Mesendoderm (in vitro differentiated cells): ENCODE data around the gene FREM1.
"Not testable (repeated sequence)": the region's sequence is repeated elsewhere in the genome, so short reads cannot be mapped to it uniquely, and the experiment has no call there.

Source experiments
- DNase-seq: peaks from one replicate; pipeline ENCODE4 v3.0.0; 2013
- H2AK5ac ChIP-seq: 2 replicates; pipeline ENCODE4 v1.6.1; 2013; ENCODE audit warnings: low read length, inconsistent platforms
- H2BK120ac ChIP-seq: 2 replicates; pipeline ENCODE4 v1.6.1; 2013; ENCODE audit warnings: low read depth, mild to moderate bottlenecking, low read length, moderate library complexity, mixed read lengths
- H2BK15ac ChIP-seq: replicated peaks from 2 replicates; pipeline ENCODE4 v1.6.1; 2013; ENCODE audit warnings: low read depth, mild to moderate bottlenecking, moderate library complexity
- H2BK5ac ChIP-seq: 2 replicates; pipeline ENCODE4 v1.6.1; 2013; ENCODE audit warnings: low read length, inconsistent platforms
- H3K18ac ChIP-seq: 2 replicates; pipeline ENCODE4 v1.6.1; 2013; ENCODE audit warnings: mild to moderate bottlenecking, low read length, mixed read lengths
- H3K23ac ChIP-seq: one replicate; pipeline ENCODE4 v1.6.1; 2013; ENCODE audit warnings: low read length
- H3K27ac ChIP-seq: 2 replicates; pipeline ENCODE4 v1.5.1; 2013; ENCODE audit warnings: low read depth, mild to moderate bottlenecking, inconsistent platforms, low read length, moderate library complexity
- H3K27me3 ChIP-seq: 2 replicates; pipeline ENCODE4 v1.6.1; 2013; ENCODE audit warnings: low read length, control low read depth, mild to moderate bottlenecking, inconsistent platforms; ENCODE audit not compliant: insufficient read depth, poor library complexity
- H3K36me3 ChIP-seq: 2 replicates; pipeline ENCODE4 v1.6.1; 2013; ENCODE audit warnings: low read length, inconsistent platforms; ENCODE audit not compliant: control insufficient read depth, insufficient read depth
- H3K4ac ChIP-seq: one replicate; pipeline ENCODE4 v1.6.1; 2013; ENCODE audit warnings: low read depth, mild to moderate bottlenecking, low read length, moderate library complexity
- H3K4me1 ChIP-seq: 2 replicates; pipeline ENCODE4 v1.6.1; 2013; ENCODE audit warnings: low read depth, low read length, inconsistent platforms; ENCODE audit not compliant: control insufficient read depth
- H3K4me2 ChIP-seq: 2 replicates; pipeline ENCODE4 v1.6.1; 2013; ENCODE audit warnings: low read length
- H3K4me3 ChIP-seq: 2 replicates; pipeline ENCODE4 v1.5.1; 2013; ENCODE audit warnings: mild to moderate bottlenecking, low read length
- H3K56ac ChIP-seq: one replicate; pipeline ENCODE4 v1.6.1; 2013; ENCODE audit warnings: low read length
- H3K79me1 ChIP-seq: 2 replicates; pipeline ENCODE4 v1.6.1; 2013; ENCODE audit warnings: low read length, inconsistent platforms
- H3K79me2 ChIP-seq: 2 replicates; pipeline ENCODE4 v1.6.1; 2013; ENCODE audit warnings: mild to moderate bottlenecking, low read length; ENCODE audit not compliant: control insufficient read depth, insufficient read depth
- H3K9ac ChIP-seq: 2 replicates; pipeline ENCODE4 v1.6.1; 2013; ENCODE audit warnings: low read length, inconsistent platforms
- H4K5ac ChIP-seq: one replicate; pipeline ENCODE4 v1.6.1; 2013; ENCODE audit warnings: low read length
- H4K8ac ChIP-seq: one replicate; pipeline ENCODE4 v1.6.1; 2013; ENCODE audit warnings: low read depth, mild to moderate bottlenecking, control low read depth, low read length, moderate library complexity
- WGBS: extraction: QIAGEN DNeasy Blood & Tissue Kit; methylation state at CpG from one replicate; pipeline ENCODE4 v1.1.7; 2013; ENCODE audit warnings: low lambda C conversion rate, missing lambda C conversion rate; ENCODE audit not compliant: insufficient coverage; ENCODE audit errors: extremely low coverage; 5-methylcytosine and 5-hydroxymethylcytosine counted together

FREM1 gene

DNA sequence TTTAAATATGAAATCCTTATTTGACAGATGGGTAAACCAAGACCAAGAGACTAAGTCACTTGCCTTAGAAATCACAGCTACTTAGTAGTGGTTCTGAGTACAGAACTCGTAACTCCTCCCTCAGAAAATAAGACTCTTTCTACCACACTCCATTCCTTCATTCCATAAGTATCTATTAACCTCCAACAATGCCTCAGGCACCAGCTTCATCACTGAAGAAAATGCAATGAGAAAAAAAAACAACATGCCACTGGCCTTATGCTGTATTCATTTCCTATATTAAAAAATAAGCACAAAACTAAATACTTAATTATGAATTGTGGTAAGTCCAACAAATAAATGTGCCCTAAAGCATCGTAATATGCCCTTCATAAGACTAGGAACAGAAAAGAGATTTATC lies 13.5 kb upstream of the FREM1 start:
- Histone ChIP-seq H2BK15ac (no peak overlapping the region), H3K4me3 (no peak overlapping the region), H3K23ac (no peak overlapping the region), H3K9ac (no peak overlapping the region), H4K5ac (no peak overlapping the region), H2AK5ac (no peak overlapping the region), H3K4me2 (no peak overlapping the region), H3K4me1 (peaks cover 6% of the 10 kb centered on the region), H2BK5ac (no peak overlapping the region), H3K79me1 (no peaks in the 10 kb centered on the region), H4K8ac (no peak overlapping the region), H3K4ac (no peak overlapping the region), H3K79me2 (no peaks in the 10 kb centered on the region), H3K18ac (no peak overlapping the region), H3K27ac (no peak overlapping the region), H3K27me3 (no peaks in the 10 kb centered on the region), H2BK120ac (no peak overlapping the region), H3K56ac (no peak overlapping the region), H3K36me3 (no peaks in the 10 kb centered on the region)
- no peak for DNase-seq
- no CpG with 5 or more reads among the region's 2 CpGs for WGBS

- H3K27ac ChIP-seq, H3K4me2 ChIP-seq, H2BK120ac ChIP-seq, H2AK5ac ChIP-seq, H3K18ac ChIP-seq, H3K36me3 ChIP-seq, H3K4ac ChIP-seq, H3K4me1 ChIP-seq, H2BK5ac ChIP-seq, H4K5ac ChIP-seq, H3K56ac ChIP-seq, H3K79me1 ChIP-seq, H3K23ac ChIP-seq, DNase-seq, H4K8ac ChIP-seq, H3K4me3 ChIP-seq, H3K9ac ChIP-seq, H2BK15ac ChIP-seq, H3K79me2 ChIP-seq, H3K27me3 ChIP-seq: not testable (repeated sequence)
- WGBS = no CpG with 5 or more reads among the region's 3 CpGs
Observed at GRCh38 chr9:14920805-14921204, 10.6 kb upstream of the FREM1 start.

DNA sequence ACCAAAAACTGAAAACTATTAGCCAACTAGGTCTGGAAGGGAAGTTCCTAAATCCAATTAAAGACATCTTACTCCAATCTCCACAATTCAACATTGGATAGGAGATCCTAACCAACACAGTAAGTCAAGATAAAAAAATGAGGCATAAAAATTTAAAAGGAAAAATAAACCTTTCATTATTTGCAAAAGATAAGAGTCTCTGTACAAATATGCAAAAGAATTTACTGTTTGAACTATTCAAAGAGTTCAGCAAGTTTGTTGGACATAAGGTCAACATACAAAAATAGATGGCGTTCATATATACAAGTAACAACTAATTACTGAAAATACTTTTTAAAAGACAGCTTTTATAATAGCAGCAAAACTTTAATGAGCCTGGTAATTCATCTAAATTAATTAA lies 3.1 kb upstream of the FREM1 start:
- H4K8ac ChIP-seq = no peak overlapping the region
- H2BK120ac ChIP-seq = no peak overlapping the region
- no peak overlapping the region for H4K5ac ChIP-seq
- H3K27me3 ChIP-seq = no peaks in the 10 kb centered on the region
- no peak overlapping the region for H2BK15ac ChIP-seq
- H3K4me3 ChIP-seq = no peak overlapping the region
- H3K27ac ChIP-seq = no peak overlapping the region
- H3K4me1 ChIP-seq = peaks cover 6% of the 10 kb centered on the region
- H3K4ac ChIP-seq = no peak overlapping the region
- no peak overlapping the region for H3K23ac ChIP-seq
- H3K18ac ChIP-seq = no peak overlapping the region
- H2BK5ac ChIP-seq = no peak overlapping the region
- no peak for DNase-seq
- no CpG with 5 or more reads among the region's 1 CpG for WGBS
- H3K9ac ChIP-seq = no peak overlapping the region
- H3K4me2 ChIP-seq = no peak overlapping the region
- H3K79me2 ChIP-seq = no peaks in the 10 kb centered on the region
- no peaks in the 10 kb centered on the region for H3K36me3 ChIP-seq
- H3K56ac ChIP-seq = no peak overlapping the region
- H2AK5ac ChIP-seq = no peak overlapping the region
- H3K79me1 ChIP-seq = no peaks in the 10 kb centered on the region

DNA sequence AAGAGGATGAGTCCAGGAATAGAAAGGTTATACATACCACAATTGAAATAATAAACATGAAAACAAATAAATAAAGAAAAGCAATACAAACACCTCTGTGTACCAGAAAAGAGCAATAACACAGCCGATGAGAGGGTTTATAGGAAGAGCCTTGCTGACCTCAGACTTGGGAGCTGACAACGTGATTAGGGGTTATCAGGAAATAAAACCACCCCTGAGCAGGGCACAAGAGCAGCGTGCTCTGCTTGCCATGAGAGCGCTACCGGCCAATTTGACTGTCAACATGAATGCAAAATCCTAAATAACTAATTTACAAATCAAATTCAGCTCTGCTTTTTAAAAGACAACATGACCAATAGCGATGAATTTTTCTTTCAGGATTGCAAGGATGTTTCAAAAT lies 2.6 kb upstream of the FREM1 start:
- H3K79me2 ChIP-seq = no peaks in the 10 kb centered on the region
- H3K79me1 ChIP-seq = no peaks in the 10 kb centered on the region
- no peak overlapping the region for H2BK5ac ChIP-seq
- H3K9ac ChIP-seq = no peak overlapping the region
- H2AK5ac ChIP-seq = no peak overlapping the region
- no peak overlapping the region for H3K4ac ChIP-seq
- H2BK120ac ChIP-seq = no peak overlapping the region
- no peak overlapping the region for H3K27ac ChIP-seq
- no peak overlapping the region for H3K4me3 ChIP-seq
- H2BK15ac ChIP-seq = no peak overlapping the region
- no peak for DNase-seq
- H3K4me1 ChIP-seq = peaks cover 6% of the 10 kb centered on the region
- no CpG with 5 or more reads among the region's 6 CpGs for WGBS
- no peak overlapping the region for H3K56ac ChIP-seq
- no peak overlapping the region for H4K8ac ChIP-seq
- H3K18ac ChIP-seq = no peak overlapping the region
- H3K27me3 ChIP-seq = no peaks in the 10 kb centered on the region
- no peak overlapping the region for H3K4me2 ChIP-seq
- no peaks in the 10 kb centered on the region for H3K36me3 ChIP-seq
- H3K23ac ChIP-seq = no peak overlapping the region
- no peak overlapping the region for H4K5ac ChIP-seq

- peaks cover 9% of the 10 kb centered on the region for H3K4me1 ChIP-seq
- no CpG with 5 or more reads among the region's 2 CpGs for WGBS
- H2BK120ac ChIP-seq = no peak overlapping the region
- H3K23ac ChIP-seq = no peak overlapping the region
- no peak overlapping the region for H3K4ac ChIP-seq
- DNase-seq = no peak
- H3K79me2 ChIP-seq = no peaks in the 10 kb centered on the region
- H3K27me3 ChIP-seq = no peaks in the 10 kb centered on the region
- no peak overlapping the region for H2BK15ac ChIP-seq
- H3K4me3 ChIP-seq = no peak overlapping the region
- H2BK5ac ChIP-seq = no peak overlapping the region
- no peak overlapping the region for H2AK5ac ChIP-seq
- no peak overlapping the region for H3K18ac ChIP-seq
- no peaks in the 10 kb centered on the region for H3K79me1 ChIP-seq
- no peak overlapping the region for H3K4me2 ChIP-seq
- no peaks in the 10 kb centered on the region for H3K36me3 ChIP-seq
- H4K5ac ChIP-seq = no peak overlapping the region
- no peak overlapping the region for H3K56ac ChIP-seq
- H3K9ac ChIP-seq = no peak overlapping the region
- H4K8ac ChIP-seq = no peak overlapping the region
- no peak overlapping the region for H3K27ac ChIP-seq
Observed at GRCh38 chr9:14911046-14911445, 818 bp upstream of the FREM1 start.

DNA sequence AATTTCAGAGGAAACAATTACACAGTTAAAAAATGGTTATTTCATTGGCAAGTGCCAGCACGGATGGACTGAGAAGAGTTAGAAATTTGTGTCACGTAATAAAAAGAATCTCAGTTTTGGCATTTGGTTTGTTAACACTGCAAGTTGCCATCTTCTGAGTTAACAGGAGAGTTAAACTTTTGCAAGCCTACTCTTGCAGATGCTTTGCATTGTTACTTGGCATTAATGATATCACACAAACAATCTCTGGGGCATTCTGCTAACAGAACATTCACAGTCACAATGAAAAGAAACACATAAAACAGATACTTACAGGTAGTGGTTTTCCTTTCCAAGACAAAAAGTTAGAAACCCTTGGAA lies 647 bp downstream of the FREM1 start:
- Histone ChIP-seq H3K4me3 (no peak overlapping the region), H3K27me3 (no peaks in the 10 kb centered on the region), H3K4me1 (peaks cover 9% of the 10 kb centered on the region), H2BK120ac (no peak overlapping the region), H3K79me2 (no peaks in the 10 kb centered on the region), H4K8ac (no peak overlapping the region), H3K18ac (no peak overlapping the region), H2BK15ac (no peak overlapping the region), H3K27ac (no peak overlapping the region), H4K5ac (no peak overlapping the region), H3K4ac (no peak overlapping the region), H3K36me3 (no peaks in the 10 kb centered on the region), H2BK5ac (no peak overlapping the region), H2AK5ac (no peak overlapping the region), H3K79me1 (no peaks in the 10 kb centered on the region), H3K56ac (peak overlapping the region; percentile 82), H3K4me2 (no peak overlapping the region), H3K9ac (peak overlapping the region; percentile 33), H3K23ac (no peak overlapping the region)
- no CpG with 5 or more reads among the region's 2 CpGs for WGBS
- DNase-seq = no peak
